H1 (cell line): Measurements from ENCODE around the gene TRIM59. TPM values are rescaled to one million over a fixed set of nuclear protein-coding genes. Genes with fewer than 3 reads are reported as not detected.

Experiments used
- CTCF ChIA-PET: fragments of 300-600 bp; sonication (Branson Sonifier 250); formaldehyde crosslinking; loops from one replicate; lab custom pipeline; 2021; ENCODE audit not compliant: partially characterized antibody; lab: Charles Lee
- POLR2A ChIA-PET: fragments of 300-600 bp; sonication (Branson Sonifier 250); formaldehyde crosslinking; loops from one replicate; lab custom pipeline; 2021; ENCODE audit warnings: inconsistent platforms; ENCODE audit not compliant: partially characterized antibody; lab: Charles Lee
- DNase-seq, 2 experiments: peaks; one replicate each; pipeline versions ENCODE4 v3.0.0 to v3.0.0-alpha.2; 2010 to 2022; ENCODE audit warnings: low spot score in 2 of 2, low read depth in 1 of 2, mixed read lengths in 1 of 2
- FAIRE-seq: peaks from 2 replicates; lab custom pipeline; 2011; peaks lifted over from hg19 to GRCh38; lab: Jason Lieb, UNC
- H2AFZ ChIP-seq: 2 replicates; pipeline ENCODE4 v1.8.1; 2012; ENCODE audit warnings: low read length, inconsistent platforms
- H2AK5ac ChIP-seq: 2 replicates; pipeline ENCODE4 v1.6.1; 2013; ENCODE audit warnings: low read depth, low read length
- H2BK120ac ChIP-seq: replicated peaks from 2 replicates; pipeline ENCODE3; 2013; ENCODE audit warnings: low read depth, low read length, inconsistent platforms
- H2BK12ac ChIP-seq: 2 replicates; pipeline ENCODE4 v1.6.1; 2013; ENCODE audit warnings: low read depth, low read length
- H2BK15ac ChIP-seq: 2 replicates; pipeline ENCODE4 v1.6.1; 2013; ENCODE audit warnings: low read length
- H2BK20ac ChIP-seq: 2 replicates; pipeline ENCODE4 v1.6.1; 2013; ENCODE audit warnings: low read length
- H2BK5ac ChIP-seq: 2 replicates; pipeline ENCODE4 v1.6.1; 2013; ENCODE audit warnings: low read depth, low read length
- H3K14ac ChIP-seq: 2 replicates; pipeline ENCODE4 v1.6.1; 2013; ENCODE audit warnings: inconsistent platforms; ENCODE audit not compliant: insufficient read length
- H3K18ac ChIP-seq: 2 replicates; pipeline ENCODE4 v1.6.1; 2013; ENCODE audit warnings: low read length; ENCODE audit errors: extremely low read depth
- H3K23ac ChIP-seq: 2 replicates; pipeline ENCODE4 v1.6.1; 2013; ENCODE audit warnings: inconsistent platforms; ENCODE audit not compliant: insufficient read length
- H3K23me2 ChIP-seq: 2 replicates; pipeline ENCODE4 v1.6.1; 2013; ENCODE audit warnings: low read depth, low read length
- H3K27ac ChIP-seq: 2 replicates; pipeline ENCODE4 v1.6.1; 2011; ENCODE audit warnings: low read depth, low read length, inconsistent platforms
- H3K27me3 ChIP-seq, 4 experiments: replicated peaks in 1 of 4; 1 replicate in 1 of 4; 2 replicates in 3 of 4; pipeline versions ENCODE4 v1.6.1 to v1.8.1; 2011 to 2013; ENCODE audit warnings: low read length in 3 of 4, mild to moderate bottlenecking in 3 of 4, inconsistent platforms in 2 of 4, mixed read lengths in 2 of 4, moderate library complexity in 1 of 4; ENCODE audit not compliant: control insufficient read depth in 3 of 4, insufficient read depth in 3 of 4; ENCODE audit errors: extremely low read depth in 1 of 4
- H3K36me3 ChIP-seq, 4 experiments: 2 replicates each; pipeline versions ENCODE4 v1.6.1 to v1.8.1; 2011 to 2013; ENCODE audit warnings: mild to moderate bottlenecking in 4 of 4, low read length in 3 of 4, moderate library complexity in 2 of 4, control low read depth in 1 of 4, inconsistent platforms in 1 of 4; ENCODE audit not compliant: insufficient read depth in 4 of 4, control insufficient read depth in 2 of 4
- H3K4ac ChIP-seq: replicated peaks from 2 replicates; pipeline ENCODE3; 2013; ENCODE audit warnings: low read length, low read depth, mixed read lengths, inconsistent platforms; ENCODE audit not compliant: insufficient read length
- H3K4me1 ChIP-seq, 4 experiments: replicated peaks in 1 of 4; 1 replicate in 1 of 4; 2 replicates in 3 of 4; pipeline versions ENCODE4 v1.6.1 to v1.8.1; 2011 to 2013; ENCODE audit warnings: low read length in 3 of 4, inconsistent platforms in 2 of 4, mixed read lengths in 1 of 4; ENCODE audit not compliant: insufficient read depth in 4 of 4, control insufficient read depth in 3 of 4
- H3K4me2 ChIP-seq, 2 experiments: 2 replicates each; pipeline versions ENCODE4 v1.6.1 to v1.8.1; 2011 to 2013; ENCODE audit warnings: low read depth in 2 of 2, low read length in 2 of 2, control low read depth in 1 of 2, inconsistent platforms in 1 of 2, mild to moderate bottlenecking in 1 of 2; ENCODE audit not compliant: insufficient read depth in 1 of 2
- H3K4me3 ChIP-seq, 4 experiments: fragments of 200-600, 300-600 bp in 1 of 4; sonication (generic), shearing (Covaris generic), sonication (Bioruptor Twin) in 1 of 4; 2 replicates each; pipeline versions ENCODE4 v1.5.1 to v1.8.1; 2011 to 2016; ENCODE audit warnings: low read length in 4 of 4, low read depth in 3 of 4, control low read depth in 2 of 4, inconsistent platforms in 2 of 4, mild to moderate bottlenecking in 2 of 4, mixed read lengths in 1 of 4, moderate library complexity in 1 of 4; ENCODE audit not compliant: insufficient read depth in 2 of 4; ENCODE audit errors: extremely low read depth in 1 of 4
- H3K56ac ChIP-seq: replicated peaks from 2 replicates; pipeline ENCODE3; 2013; ENCODE audit warnings: low read depth, mild to moderate bottlenecking, mixed read lengths, low read length, inconsistent platforms; ENCODE audit not compliant: insufficient read length
- H3K79me1 ChIP-seq: 2 replicates; pipeline ENCODE4 v1.6.1; 2013; ENCODE audit warnings: low read depth, low read length, control low read depth
- H3K79me2 ChIP-seq, 2 experiments: 2 replicates each; pipeline versions ENCODE4 v1.6.1 to v1.8.1; 2012 to 2013; ENCODE audit warnings: low read length in 2 of 2, mild to moderate bottlenecking in 2 of 2, inconsistent platforms in 1 of 2; ENCODE audit not compliant: insufficient read depth in 2 of 2, control insufficient read depth in 1 of 2
- H3K9ac ChIP-seq, 4 experiments: replicated peaks in 1 of 4; 1 replicate in 1 of 4; 2 replicates in 3 of 4; pipeline versions ENCODE4 v1.6.1 to v1.8.1; 2011 to 2013; ENCODE audit warnings: low read depth in 3 of 4, low read length in 3 of 4, control low read depth in 2 of 4, mild to moderate bottlenecking in 2 of 4, moderate library complexity in 2 of 4, inconsistent platforms in 1 of 4; ENCODE audit errors: extremely low read depth in 1 of 4
- H3K9me3 ChIP-seq, 2 experiments: 2 replicates each; pipeline versions ENCODE4 v1.6.1 to v1.8.1; 2012 to 2013; ENCODE audit warnings: mild to moderate bottlenecking in 2 of 2, moderate library complexity in 2 of 2, control low read depth in 1 of 2, inconsistent platforms in 1 of 2, low read depth in 1 of 2, low read length in 1 of 2, mixed read lengths in 1 of 2; ENCODE audit not compliant: insufficient read depth in 2 of 2
- H4K20me1 ChIP-seq, 2 experiments: replicated peaks in 1 of 2; 2 replicates each; pipeline versions ENCODE3 to v1.8.1; 2011 to 2013; ENCODE audit warnings: inconsistent platforms in 2 of 2, low read length in 2 of 2, mild to moderate bottlenecking in 1 of 2; ENCODE audit not compliant: insufficient read depth in 2 of 2, control insufficient read depth in 1 of 2
- H4K5ac ChIP-seq: 2 replicates; pipeline ENCODE4 v1.6.1; 2013; ENCODE audit warnings: low read length, low read depth, mixed read lengths, inconsistent platforms; ENCODE audit not compliant: insufficient read length
- H4K8ac ChIP-seq: 2 replicates; pipeline ENCODE4 v1.8.0; 2013; ENCODE audit warnings: mild to moderate bottlenecking, moderate library complexity, low read length, inconsistent platforms; ENCODE audit not compliant: insufficient read depth; ENCODE audit errors: extremely low read depth
- H4K91ac ChIP-seq: replicated peaks from 2 replicates; pipeline ENCODE3; 2013; ENCODE audit warnings: low read length, mixed read lengths, inconsistent platforms; ENCODE audit not compliant: insufficient read length
- BRCA1 ChIP-seq: IDR thresholded peaks from 2 replicates; pipeline ENCODE4 v1.6.1; 2012; ENCODE audit warnings: low read depth, low read length, improper control_type of control experiment
- CHD2 ChIP-seq: IDR thresholded peaks from 2 replicates; pipeline ENCODE4 v1.6.1; 2012; ENCODE audit warnings: low read length, improper control_type of control experiment
- EP300 ChIP-seq, 2 experiments: IDR thresholded peaks; 1 replicate in 1 of 2; 2 replicates in 1 of 2; pipeline ENCODE4 v1.6.1; 2011 to 2012; ENCODE audit warnings: low read depth in 2 of 2, low read length in 2 of 2, mild to moderate bottlenecking in 2 of 2, borderline replicate concordance in 1 of 2, inconsistent platforms in 1 of 2, moderate library complexity in 1 of 2
- GABPA ChIP-seq: IDR thresholded peaks from 2 replicates; pipeline ENCODE4 v1.6.1; 2011; ENCODE audit warnings: mild to moderate bottlenecking, low read length, moderate library complexity, borderline replicate concordance; ENCODE audit not compliant: insufficient read depth
- PHF8 ChIP-seq: fragments of 200-600 bp; sonication (generic); conservative IDR thresholded peaks from 2 replicates; pipeline ENCODE4 v1.7.1; 2012; ENCODE audit warnings: low read depth, mild to moderate bottlenecking, inconsistent platforms, low read length, moderate library complexity
- POU5F1 ChIP-seq: IDR thresholded peaks from 2 replicates; pipeline ENCODE4 v1.6.1; 2011; ENCODE audit warnings: low read depth, mild to moderate bottlenecking, low read length, moderate library complexity
- RAD21 ChIP-seq, 2 experiments: IDR thresholded peaks in 1 of 2; conservative IDR thresholded peaks in 1 of 2; 2 replicates each; pipeline ENCODE4 v1.6.1; 2011; ENCODE audit warnings: low read depth in 2 of 2, low read length in 2 of 2, improper control_type of control experiment in 1 of 2, inconsistent platforms in 1 of 2, mild to moderate bottlenecking in 1 of 2, moderate library complexity in 1 of 2
- TAF1 ChIP-seq: IDR thresholded peaks from 2 replicates; pipeline ENCODE4 v1.6.1; 2011; ENCODE audit warnings: mild to moderate bottlenecking, low read depth, low read length
- WGBS, 2 experiments: shearing (Covaris generic) in 1 of 2; methylation state at CpG; one replicate each; pipeline versions ENCODE4 v1.1.6 to v1.1.7; 2013 to 2015; ENCODE audit warnings: low lambda C conversion rate in 2 of 2, mixed read lengths in 2 of 2, inconsistent platforms in 1 of 2, low coverage in 1 of 2, missing lambda C conversion rate in 1 of 2; ENCODE audit not compliant: insufficient replicate concordance in 2 of 2, insufficient coverage in 1 of 2, insufficient read length in 1 of 2; ENCODE audit errors: extremely low coverage in 1 of 2, missing lambda C conversion rate in 1 of 2; 5-methylcytosine and 5-hydroxymethylcytosine counted together
- polyA plus RNA-seq, 7 experiments: library from polyadenylated mRNA; depleted of rRNA in 3 of 7; stranded (reverse) in 5 of 7; unstranded in 2 of 7; fragments of >200 nt in 5 of 7; fragments of 200-250 nt in 2 of 7; gene quantifications; 1 replicate in 5 of 7; 2 replicates in 1 of 7; 4 replicates in 1 of 7; pipeline versions ENCODE4 v1.2.1 to v1.2.3, GENCODE V29; 2011 to 2013; ENCODE audit warnings: missing spikeins in 2 of 7, mixed read lengths in 2 of 7
- total RNA-seq: library from RNA; stranded (reverse); fragmentation: NEBNext Ultra II Directional; extraction: Animal tissue kit (Norgen Biotek cat#: 25700); gene quantifications from 2 replicates; pipeline ENCODE4 v1.2.1, GENCODE V29; 2021
- TF ChIP-seq, protein P1 (sequence below): IDR thresholded peaks from 2 replicates; pipeline ENCODE4 v1.6.1; 2012; ENCODE audit warnings: inconsistent platforms
- TF ChIP-seq, protein P2 (sequence below): IDR thresholded peaks from 2 replicates; pipeline ENCODE4 v1.6.1; 2012; ENCODE audit warnings: inconsistent platforms
- TF ChIP-seq, protein P3 (sequence below): IDR thresholded peaks from 2 replicates; pipeline ENCODE4 v1.6.1; 2011; ENCODE audit warnings: low read depth, mild to moderate bottlenecking, low read length; ENCODE audit not compliant: insufficient read depth

TRIM59 gene
- total and polyA plus RNA-seq, 2 of the 8 experiments (the other 6 are each of a cell fraction or from before 2014, with no cell fraction given): 11.6 to 53.4 TPM

DNA sequence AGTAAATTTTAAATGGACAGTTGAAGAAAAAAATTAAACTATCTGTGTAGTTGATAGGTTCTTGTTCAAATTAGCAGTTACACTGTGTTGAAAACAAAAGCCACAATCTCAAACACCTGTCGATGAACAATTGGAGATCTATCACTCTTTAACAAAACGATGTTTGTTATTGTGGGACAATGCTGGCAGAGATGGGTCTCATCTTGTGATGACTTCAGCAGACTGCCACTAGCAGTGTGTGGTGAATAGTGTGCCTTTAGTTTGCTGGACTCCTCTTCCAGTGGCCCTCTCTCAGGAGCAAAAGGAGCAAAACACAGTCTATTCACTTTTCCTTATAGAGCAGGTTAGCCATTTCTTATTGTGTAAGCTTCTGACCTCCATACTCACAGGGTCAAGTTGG lies 14.7 kb upstream of the TRIM59 start:
- CTCF ChIA-PET: interaction anchor here (0.8 to 3.0 kb wide), 3 partner anchors 7 to 13 kb away, joined by 3 to 13 read pairs (median 4); partner anchors contain the start of gene TRIM59

More for the DNA sequence above, 14.7 kb upstream of the TRIM59 start:
- no peaks in the 10 kb centered on the region for H4K20me1 ChIP-seq
- H3K18ac ChIP-seq: no peak overlapping the region
- H2BK12ac ChIP-seq: no peak overlapping the region
- no peak overlapping the region for H3K9ac ChIP-seq
- no peak for DNase-seq
- H3K4me2 ChIP-seq: no peak overlapping the region
- no peak overlapping the region for H4K8ac ChIP-seq
- H4K91ac ChIP-seq: no peak overlapping the region
- H2BK15ac ChIP-seq: no peak overlapping the region
- TF ChIP-seq BRCA1 (no peak), PHF8 (no peak), RAD21 (IDR thresholded peaks at IDR 0.05 in 1 of 2, conservative IDR thresholded peaks at IDR 0.05 in 1 of 2; ENCODE audit: low read depth in 2 of 2, low read length in 2 of 2) (no peak), EP300 (IDR thresholded peaks at IDR 0.05; ENCODE audit: borderline replicate concordance in 1 of 2, low read depth in 2 of 2, low read length in 2 of 2) (no peak), TAF1 (no peak), POU5F1 (no peak), GABPA (no peak), CHD2 (no peak)
- TF ChIP-seq, protein P1, sequence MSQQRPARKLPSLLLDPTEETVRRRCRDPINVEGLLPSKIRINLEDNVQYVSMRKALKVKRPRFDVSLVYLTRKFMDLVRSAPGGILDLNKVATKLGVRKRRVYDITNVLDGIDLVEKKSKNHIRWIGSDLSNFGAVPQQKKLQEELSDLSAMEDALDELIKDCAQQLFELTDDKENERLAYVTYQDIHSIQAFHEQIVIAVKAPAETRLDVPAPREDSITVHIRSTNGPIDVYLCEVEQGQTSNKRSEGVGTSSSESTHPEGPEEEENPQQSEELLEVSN: no peak
- TF ChIP-seq, protein P2, sequence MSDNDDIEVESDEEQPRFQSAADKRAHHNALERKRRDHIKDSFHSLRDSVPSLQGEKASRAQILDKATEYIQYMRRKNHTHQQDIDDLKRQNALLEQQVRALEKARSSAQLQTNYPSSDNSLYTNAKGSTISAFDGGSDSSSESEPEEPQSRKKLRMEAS: no peak
- TF ChIP-seq, protein P3, sequence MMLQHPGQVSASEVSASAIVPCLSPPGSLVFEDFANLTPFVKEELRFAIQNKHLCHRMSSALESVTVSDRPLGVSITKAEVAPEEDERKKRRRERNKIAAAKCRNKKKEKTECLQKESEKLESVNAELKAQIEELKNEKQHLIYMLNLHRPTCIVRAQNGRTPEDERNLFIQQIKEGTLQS: no peak
- no peak overlapping the region for H3K27ac ChIP-seq
- H4K5ac ChIP-seq: no peak overlapping the region
- H2BK120ac ChIP-seq: no peak overlapping the region
- WGBS, 2 experiments: 91% methylated on average over 2 of the region's 2 CpGs; no CpG with 5 or more reads in 1 of the 2 experiments
- no peaks in the 10 kb centered on the region for H3K23me2 ChIP-seq
- peaks cover 3 to 11% of the 10 kb centered on the region in 2 experiments; a peak in 3 of 4 replicates for H3K9me3 ChIP-seq
- H3K27me3 ChIP-seq: no peaks in the 10 kb centered on the region; a peak in 1 of 7 replicates
- H2BK20ac ChIP-seq: no peak overlapping the region
- no peak for FAIRE-seq
- no peak overlapping the region for H3K14ac ChIP-seq
- H2BK5ac ChIP-seq: no peak overlapping the region
- no peaks in the 10 kb centered on the region for H3K36me3 ChIP-seq
- no peak overlapping the region for H3K4ac ChIP-seq
- H3K56ac ChIP-seq: no peak overlapping the region
- no peak overlapping the region for H2AFZ ChIP-seq
- no peaks in the 10 kb centered on the region for H3K79me2 ChIP-seq
- no peak overlapping the region for H2AK5ac ChIP-seq
- H3K4me1 ChIP-seq: peaks cover 0 to 4% (median 0%) of the 10 kb centered on the region in 4 experiments; a peak in 1 of 7 replicates
- no peak overlapping the region for H3K4me3 ChIP-seq
- H3K79me1 ChIP-seq: no peaks in the 10 kb centered on the region
- no peak overlapping the region for H3K23ac ChIP-seq
- POLR2A ChIA-PET: no interaction called here
